ENCODE results near the gene CCDC47.

DNA sequence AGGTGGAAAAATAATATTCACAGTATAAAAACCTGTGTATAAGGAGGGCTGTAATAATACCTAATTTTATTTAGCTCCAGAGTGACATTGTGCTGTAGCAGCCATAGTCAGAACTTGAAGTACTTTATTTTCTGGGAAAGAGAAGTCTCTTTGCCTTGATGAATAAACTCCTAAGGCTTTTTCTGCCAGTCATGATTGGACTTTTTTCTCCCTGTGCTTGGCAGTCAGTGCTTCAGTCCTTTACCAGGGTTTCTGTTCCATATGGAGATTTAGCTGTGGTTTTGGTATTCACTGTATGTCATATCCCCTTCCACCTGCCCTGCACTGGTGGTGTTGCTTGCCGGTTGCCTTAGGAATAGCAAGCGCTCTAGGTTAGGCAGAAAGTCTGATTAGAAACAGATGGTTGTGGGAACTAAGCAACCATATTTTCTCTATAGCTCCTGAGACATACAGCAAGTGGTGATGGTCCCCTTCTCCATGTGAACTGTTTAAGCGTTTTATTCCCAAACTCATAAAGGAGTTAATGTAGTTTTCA, 25.2 kb upstream of the CCDC47 start:
- no peak for TF ChIP-seq POLR2A (IDR thresholded peaks at IDR 0.05; ENCODE audit: borderline replicate concordance, extremely low read depth, insufficient read depth, insufficient read length)
- TF ChIP-seq, protein P1, sequence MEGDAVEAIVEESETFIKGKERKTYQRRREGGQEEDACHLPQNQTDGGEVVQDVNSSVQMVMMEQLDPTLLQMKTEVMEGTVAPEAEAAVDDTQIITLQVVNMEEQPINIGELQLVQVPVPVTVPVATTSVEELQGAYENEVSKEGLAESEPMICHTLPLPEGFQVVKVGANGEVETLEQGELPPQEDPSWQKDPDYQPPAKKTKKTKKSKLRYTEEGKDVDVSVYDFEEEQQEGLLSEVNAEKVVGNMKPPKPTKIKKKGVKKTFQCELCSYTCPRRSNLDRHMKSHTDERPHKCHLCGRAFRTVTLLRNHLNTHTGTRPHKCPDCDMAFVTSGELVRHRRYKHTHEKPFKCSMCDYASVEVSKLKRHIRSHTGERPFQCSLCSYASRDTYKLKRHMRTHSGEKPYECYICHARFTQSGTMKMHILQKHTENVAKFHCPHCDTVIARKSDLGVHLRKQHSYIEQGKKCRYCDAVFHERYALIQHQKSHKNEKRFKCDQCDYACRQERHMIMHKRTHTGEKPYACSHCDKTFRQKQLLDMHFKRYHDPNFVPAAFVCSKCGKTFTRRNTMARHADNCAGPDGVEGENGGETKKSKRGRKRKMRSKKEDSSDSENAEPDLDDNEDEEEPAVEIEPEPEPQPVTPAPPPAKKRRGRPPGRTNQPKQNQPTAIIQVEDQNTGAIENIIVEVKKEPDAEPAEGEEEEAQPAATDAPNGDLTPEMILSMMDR (IDR thresholded peaks at IDR 0.05 in 2 of 3, conservative IDR thresholded peaks at IDR 0.05 in 1 of 3; ENCODE audit: borderline replicate concordance in 1 of 3, insufficient read depth in 1 of 3, low read depth in 2 of 3, low read length in 2 of 3): no peak
